Hepatocyte (in vitro differentiated cells): ENCODE results near the gene PPP5C. TPM values are rescaled to one million over a fixed set of nuclear protein-coding genes. Genes with fewer than 3 reads are reported as not detected.
"Not testable (repeated sequence)": the region's sequence is repeated elsewhere in the genome, so short reads cannot be mapped to it uniquely, and the experiment has no call there.

Source experiments
- DNase-seq: peaks from one replicate; pipeline ENCODE4 v3.0.0-alpha.2; 2016; ENCODE audit warnings: low spot score
- H2AFZ ChIP-seq: fragments of 200-600 bp; sonication (generic); 2 replicates; pipeline ENCODE4 v1.6.0; 2016; ENCODE audit warnings: antibody characterized with exemption, mild to moderate bottlenecking
- H3K27ac ChIP-seq: fragments of 200-600 bp; sonication (generic); 2 replicates; pipeline ENCODE4 v1.5.1; 2016; ENCODE audit warnings: mild to moderate bottlenecking
- H3K27me3 ChIP-seq: fragments of 200-600 bp; sonication (generic); 2 replicates; pipeline ENCODE4 v1.6.1; 2016
- H3K36me3 ChIP-seq: fragments of 200-600 bp; sonication (generic); replicated peaks from 2 replicates; pipeline ENCODE4 v1.5.1; 2016; ENCODE audit warnings: low read depth; ENCODE audit not compliant: insufficient read depth
- H3K4me1 ChIP-seq: fragments of 200-600 bp; sonication (generic); 2 replicates; pipeline ENCODE4 v1.5.1; 2016; ENCODE audit warnings: mild to moderate bottlenecking, moderate library complexity; ENCODE audit not compliant: insufficient read depth
- H3K4me2 ChIP-seq: fragments of 200-600 bp; sonication (generic); 2 replicates; pipeline ENCODE4 v1.6.0; 2016
- H3K4me3 ChIP-seq: fragments of 200-600 bp; sonication (generic); 2 replicates; pipeline ENCODE4 v1.5.1; 2016; ENCODE audit warnings: mild to moderate bottlenecking
- H3K79me2 ChIP-seq: fragments of 200-600 bp; sonication (generic); 2 replicates; pipeline ENCODE4 v1.6.0; 2017; ENCODE audit warnings: mild to moderate bottlenecking
- H3K9me2 ChIP-seq: fragments of 200-600 bp; sonication (generic); replicated peaks from 2 replicates; pipeline ENCODE4 v1.6.0; 2017; ENCODE audit warnings: mild to moderate bottlenecking; ENCODE audit not compliant: insufficient read depth
- H3K9me3 ChIP-seq: fragments of 200-600 bp; sonication (generic); 2 replicates; pipeline ENCODE4 v1.5.1; 2016; ENCODE audit warnings: low read depth, mild to moderate bottlenecking
- H4K20me1 ChIP-seq: fragments of 200-600 bp; sonication (generic); 2 replicates; pipeline ENCODE4 v1.6.0; 2016; ENCODE audit warnings: mild to moderate bottlenecking; ENCODE audit not compliant: insufficient read depth, poor library complexity, severe bottlenecking
- EZH2 ChIP-seq: fragments of 200-600 bp; sonication (generic); IDR thresholded peaks from 2 replicates; pipeline ENCODE4 v1.6.1; 2016; ENCODE audit warnings: antibody characterized with exemption, mild to moderate bottlenecking, borderline replicate concordance
- EZH2phosphoT487 ChIP-seq: fragments of 200-600 bp; sonication (generic); IDR thresholded peaks from one replicate; pipeline ENCODE4 v1.6.1; 2018; ENCODE audit warnings: antibody characterized with exemption, mild to moderate bottlenecking, low read depth, moderate library complexity; ENCODE audit not compliant: unreplicated experiment, severe bottlenecking
- WGBS: methylation state at CpG from one replicate; pipeline ENCODE4 v1.1.6; 2016; ENCODE audit warnings: low lambda C conversion rate; ENCODE audit errors: missing lambda C conversion rate; 5-methylcytosine and 5-hydroxymethylcytosine counted together
- polyA plus RNA-seq: library from polyadenylated mRNA; unstranded; fragments of >200 nt; fragmentation: Nextera tagmentation; extraction: Ambion mirVana; gene quantifications from 2 replicates; pipeline ENCODE4 v1.2.1, GENCODE V29; 2016
- total RNA-seq: library from RNA; depleted of rRNA; stranded (reverse); fragments of >200 nt; gene quantifications from 2 replicates; pipeline ENCODE4 v1.2.3, GENCODE V29; 2014
- TF ChIP-seq, protein P1 (sequence below): fragments of 200-600 bp; sonication (generic); IDR thresholded peaks from 2 replicates; pipeline ENCODE4 v1.5.1; 2016; ENCODE audit warnings: antibody characterized with exemption, mild to moderate bottlenecking; ENCODE audit not compliant: poor library complexity

The PPP5C gene
- total and polyA plus RNA-seq, 2 experiments from 2014 or later: 51.2 to 68.8 TPM

DNA sequence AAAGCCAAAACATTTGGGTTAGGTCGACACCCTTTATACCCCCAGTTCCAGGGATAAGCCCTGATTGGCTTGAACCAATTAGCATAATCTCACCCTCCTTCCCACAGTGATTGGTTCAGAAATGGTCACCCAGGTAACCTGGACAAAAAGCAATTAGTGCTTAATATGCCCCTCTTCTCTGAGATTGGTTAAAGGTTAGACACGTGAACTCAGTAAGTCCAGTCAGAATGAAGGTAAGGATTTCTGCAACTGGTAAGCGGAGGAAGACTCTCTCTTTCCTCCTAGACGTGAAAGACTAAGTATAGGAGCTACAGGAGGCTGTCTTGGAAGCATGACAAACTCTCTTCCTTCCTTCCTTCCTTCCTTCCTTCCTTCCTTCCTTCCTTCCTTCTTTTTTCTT lies 83.1 kb downstream of the PPP5C start:
- Histone ChIP-seq H3K9me2 (no peaks in the 10 kb centered on the region), H3K79me2 (no peaks in the 10 kb centered on the region), H3K9me3 (no peaks in the 10 kb centered on the region), H3K4me1 (peaks cover 4% of the 10 kb centered on the region), H3K36me3 (no peaks in the 10 kb centered on the region), H3K4me2 (no peak overlapping the region), H2AFZ (no peak overlapping the region), H3K27ac (no peak overlapping the region), H3K27me3 (peaks cover 22% of the 10 kb centered on the region), H3K4me3 (no peak overlapping the region), H4K20me1 (no peaks in the 10 kb centered on the region)
- DNase-seq: no peak
- TF ChIP-seq, protein P1, sequence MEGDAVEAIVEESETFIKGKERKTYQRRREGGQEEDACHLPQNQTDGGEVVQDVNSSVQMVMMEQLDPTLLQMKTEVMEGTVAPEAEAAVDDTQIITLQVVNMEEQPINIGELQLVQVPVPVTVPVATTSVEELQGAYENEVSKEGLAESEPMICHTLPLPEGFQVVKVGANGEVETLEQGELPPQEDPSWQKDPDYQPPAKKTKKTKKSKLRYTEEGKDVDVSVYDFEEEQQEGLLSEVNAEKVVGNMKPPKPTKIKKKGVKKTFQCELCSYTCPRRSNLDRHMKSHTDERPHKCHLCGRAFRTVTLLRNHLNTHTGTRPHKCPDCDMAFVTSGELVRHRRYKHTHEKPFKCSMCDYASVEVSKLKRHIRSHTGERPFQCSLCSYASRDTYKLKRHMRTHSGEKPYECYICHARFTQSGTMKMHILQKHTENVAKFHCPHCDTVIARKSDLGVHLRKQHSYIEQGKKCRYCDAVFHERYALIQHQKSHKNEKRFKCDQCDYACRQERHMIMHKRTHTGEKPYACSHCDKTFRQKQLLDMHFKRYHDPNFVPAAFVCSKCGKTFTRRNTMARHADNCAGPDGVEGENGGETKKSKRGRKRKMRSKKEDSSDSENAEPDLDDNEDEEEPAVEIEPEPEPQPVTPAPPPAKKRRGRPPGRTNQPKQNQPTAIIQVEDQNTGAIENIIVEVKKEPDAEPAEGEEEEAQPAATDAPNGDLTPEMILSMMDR: no peak
- TF ChIP-seq EZH2phosphoT487 (no peak), EZH2 (no peak)
- 72% methylated on average over 4 of the region's 4 CpGs for WGBS

DNA sequence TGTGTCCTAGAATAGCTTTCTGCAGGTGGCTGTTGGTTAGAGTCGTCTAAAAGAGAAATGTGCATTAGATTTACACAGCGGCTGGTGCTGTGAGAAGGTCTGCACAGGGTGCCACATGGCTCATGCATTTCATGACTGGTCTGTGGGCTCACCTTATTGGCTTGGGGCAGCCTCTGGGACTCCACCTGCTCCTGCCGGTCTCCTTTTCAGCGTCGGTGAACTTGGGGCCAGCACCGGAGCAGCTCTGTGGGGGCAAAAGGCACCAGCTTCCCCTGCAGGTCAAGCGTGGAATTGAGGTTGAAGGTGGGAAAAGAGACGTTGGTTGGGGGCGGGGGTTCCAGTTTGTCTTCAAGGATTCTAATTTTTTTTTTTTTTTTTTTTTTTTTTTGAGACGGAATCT lies 84.9 kb downstream of the PPP5C start:
- H3K4me1 ChIP-seq: no peaks in the 10 kb centered on the region
- WGBS: 44% methylated on average over 10 of the region's 10 CpGs
- no peaks in the 10 kb centered on the region for H3K36me3 ChIP-seq
- DNase-seq: no peak
- H3K4me3 ChIP-seq: no peak overlapping the region
- no peak overlapping the region for H2AFZ ChIP-seq
- H4K20me1 ChIP-seq: no peaks in the 10 kb centered on the region
- H3K27ac ChIP-seq: no peak overlapping the region
- no peaks in the 10 kb centered on the region for H3K9me3 ChIP-seq
- H3K4me2 ChIP-seq: no peak overlapping the region
- peaks cover 22% of the 10 kb centered on the region for H3K27me3 ChIP-seq
- TF ChIP-seq, protein P1: no peak
- H3K79me2 ChIP-seq: no peaks in the 10 kb centered on the region
- H3K9me2 ChIP-seq: no peaks in the 10 kb centered on the region

DNA sequence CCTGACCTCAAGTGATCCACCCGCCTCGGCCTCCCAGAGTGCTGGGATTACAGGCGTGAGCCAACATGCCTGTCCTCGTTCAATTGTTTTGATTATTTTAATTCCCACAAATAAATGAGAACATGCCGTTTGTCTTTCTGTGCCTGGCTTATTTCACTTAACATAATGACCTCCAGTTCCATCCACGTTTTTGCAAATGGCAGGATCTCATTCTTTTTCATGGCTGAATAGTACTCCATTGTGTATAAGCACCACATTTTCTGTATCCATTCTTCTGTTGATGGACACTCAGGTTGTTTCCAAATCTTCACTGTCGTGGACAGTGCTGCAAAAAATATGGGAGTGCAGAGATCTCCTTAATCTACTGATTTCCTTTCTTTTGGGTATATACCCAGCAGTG lies 86.6 kb downstream of the PPP5C start:
- H2AFZ ChIP-seq, H3K9me3 ChIP-seq, H3K27ac ChIP-seq, DNase-seq, H3K9me2 ChIP-seq, H3K4me1 ChIP-seq, H4K20me1 ChIP-seq, H3K36me3 ChIP-seq, H3K79me2 ChIP-seq, H3K4me3 ChIP-seq, H3K27me3 ChIP-seq, H3K4me2 ChIP-seq: not testable (repeated sequence)
- 81% methylated on average over 7 of the region's 7 CpGs for WGBS

DNA sequence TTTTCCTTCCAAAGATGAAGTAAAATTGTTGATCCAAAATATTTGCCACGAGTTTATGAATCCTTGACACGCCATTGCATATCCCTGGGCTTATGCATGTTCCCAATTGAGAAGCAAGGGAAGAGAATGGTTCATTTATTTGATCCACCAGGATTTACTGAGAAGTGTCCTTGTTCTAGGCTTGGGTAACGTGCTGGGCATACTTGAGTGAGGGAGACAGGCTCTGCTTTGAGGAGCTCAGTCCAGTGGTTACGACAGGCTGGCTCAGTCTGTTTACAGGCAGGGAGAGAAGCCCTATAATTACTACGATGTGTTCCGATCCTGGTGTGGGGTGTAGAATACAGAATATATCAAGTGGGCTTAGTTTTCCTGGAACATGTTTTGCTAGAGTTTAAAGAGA lies 88.1 kb downstream of the PPP5C start:
- Histone ChIP-seq H3K27ac (no peak overlapping the region), H3K4me1 (no peaks in the 10 kb centered on the region), H4K20me1 (no peaks in the 10 kb centered on the region), H3K9me3 (no peaks in the 10 kb centered on the region), H3K4me3 (no peak overlapping the region), H3K79me2 (no peaks in the 10 kb centered on the region), H3K27me3 (no peaks in the 10 kb centered on the region), H2AFZ (no peak overlapping the region), H3K9me2 (no peaks in the 10 kb centered on the region), H3K4me2 (no peak overlapping the region), H3K36me3 (no peaks in the 10 kb centered on the region)
- no peak for TF ChIP-seq EZH2phosphoT487
- TF ChIP-seq EZH2: no peak
- TF ChIP-seq, protein P1: no peak
- WGBS: 63% methylated on average over 6 of the region's 6 CpGs
- no peak for DNase-seq

DNA sequence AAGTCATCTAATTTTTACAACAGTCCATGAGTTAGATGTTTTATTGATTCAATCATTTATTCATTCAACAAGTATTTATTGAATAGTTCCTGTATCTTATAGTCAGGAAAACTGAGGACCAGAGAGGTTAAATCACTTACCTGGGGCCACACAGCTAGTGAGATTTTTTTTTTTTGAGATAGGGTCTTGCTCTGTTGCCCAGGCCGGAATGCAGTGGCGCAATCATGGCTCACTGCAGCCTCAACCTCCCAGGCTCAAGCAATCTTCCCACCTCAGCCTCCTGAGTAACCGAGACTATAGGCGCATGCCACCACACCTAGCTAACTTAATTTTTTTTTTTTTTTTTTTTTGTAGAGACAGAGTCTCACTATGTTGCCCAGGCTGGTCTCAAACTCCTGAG lies 88.8 kb downstream of the PPP5C start:
- not testable (repeated sequence) for H3K27me3 ChIP-seq, DNase-seq, H3K4me2 ChIP-seq, H3K79me2 ChIP-seq, H3K9me2 ChIP-seq, H3K4me3 ChIP-seq, H3K27ac ChIP-seq, H3K4me1 ChIP-seq, H4K20me1 ChIP-seq, H3K36me3 ChIP-seq, H2AFZ ChIP-seq, H3K9me3 ChIP-seq
- 91% methylated on average over 4 of the region's 4 CpGs for WGBS
